Endothelial cell (in vitro differentiated cells): ENCODE results near the gene TMEM151B. TPM values are rescaled to one million over a fixed set of nuclear protein-coding genes. Genes with fewer than 3 reads are reported as not detected.
A peak's percentile ranks its signal among the peaks of the same experiment; 100 is the strongest.

ENCODE experiments used
- DNase-seq: peaks from one replicate; pipeline ENCODE4 v3.0.0; 2021; ENCODE audit warnings: low spot score
- H3K27ac Mint-ChIP-seq: one replicate; pipeline ENCODE4 v1.8.0; 2021; ENCODE audit warnings: mixed read lengths, inconsistent platforms; ENCODE audit not compliant: unreplicated experiment
- H3K27me3 Mint-ChIP-seq: one replicate; pipeline ENCODE4 v1.8.0; 2021; ENCODE audit warnings: mild to moderate bottlenecking, moderate library complexity, mixed read lengths, inconsistent platforms; ENCODE audit not compliant: unreplicated experiment
- H3K36me3 Mint-ChIP-seq: one replicate; pipeline ENCODE4 v1.8.0; 2021; ENCODE audit warnings: mild to moderate bottlenecking, low read depth, mixed read lengths, inconsistent platforms; ENCODE audit not compliant: unreplicated experiment
- H3K4me1 Mint-ChIP-seq: one replicate; pipeline ENCODE4 v1.8.0; 2021; ENCODE audit warnings: mild to moderate bottlenecking, mixed read lengths, inconsistent platforms; ENCODE audit not compliant: unreplicated experiment
- H3K4me3 Mint-ChIP-seq: one replicate; pipeline ENCODE4 v1.8.0; 2021; ENCODE audit warnings: mild to moderate bottlenecking, mixed read lengths, inconsistent platforms; ENCODE audit not compliant: unreplicated experiment
- H3K9me3 Mint-ChIP-seq: one replicate; pipeline ENCODE4 v1.8.0; 2021; ENCODE audit warnings: mixed read lengths, inconsistent platforms; ENCODE audit not compliant: unreplicated experiment
- CTCF ChIP-seq: fragments of 200-600 bp; sonication (generic); IDR thresholded peaks from one replicate; pipeline ENCODE4 v1.5.0; 2021; ENCODE audit warnings: antibody characterized with exemption; ENCODE audit not compliant: unreplicated experiment
- total RNA-seq: library from RNA; stranded (reverse); fragmentation: NEBNext Ultra II Directional; extraction: Animal tissue kit (Norgen Biotek cat#: 25700); gene quantifications from one replicate; pipeline ENCODE4 v1.2.1, GENCODE V29; 2021; ENCODE audit not compliant: unreplicated experiment

Gene TMEM151B
- total RNA-seq, 1 donor from 2014 or later: 0.28 TPM

GRCh38 chr6:44265722-44266233 is 4.5 kb upstream of the TMEM151B start:
- H3K4me1 Mint-ChIP-seq: peaks cover 37% of the 10 kb centered on the region
- H3K36me3 Mint-ChIP-seq: peaks cover 5% of the 10 kb centered on the region
- peaks cover 12% of the 10 kb centered on the region for H3K27me3 Mint-ChIP-seq
- H3K4me3 Mint-ChIP-seq: peak overlapping the region; percentile 92
- peak overlapping the region; percentile 86 for H3K27ac Mint-ChIP-seq
- DNase-seq: no peak
- no peaks in the 10 kb centered on the region for H3K9me3 Mint-ChIP-seq
- TF ChIP-seq CTCF: no peak

GRCh38 chr6:44266347-44266746 is 3.9 kb upstream of the TMEM151B start:
- no peak for TF ChIP-seq CTCF
- H3K9me3 Mint-ChIP-seq: no peaks in the 10 kb centered on the region
- DNase-seq: no peak
- peaks cover 37% of the 10 kb centered on the region for H3K4me1 Mint-ChIP-seq
- H3K27me3 Mint-ChIP-seq: peaks cover 12% of the 10 kb centered on the region
- peak overlapping the region; percentile 11 for H3K27ac Mint-ChIP-seq
- H3K36me3 Mint-ChIP-seq: no peaks in the 10 kb centered on the region
- peak overlapping the region; percentile 81 for H3K4me3 Mint-ChIP-seq

GRCh38 chr6:44267252-44267651 is 3.0 kb upstream of the TMEM151B start:
- no peak overlapping the region for H3K4me3 Mint-ChIP-seq

GRCh38 chr6:44268095-44268628 is 2.1 kb upstream of the TMEM151B start:
- DNase-seq: peak; percentile 73
- Mint-ChIP-seq H3K27me3 (peaks cover 14% of the 10 kb centered on the region), H3K27ac (no peak overlapping the region), H3K9me3 (no peaks in the 10 kb centered on the region), H3K4me3 (no peak overlapping the region), H3K36me3 (peaks cover 5% of the 10 kb centered on the region), H3K4me1 (peaks cover 27% of the 10 kb centered on the region)
- peak; percentile 87 for TF ChIP-seq CTCF

More at GRCh38 chr6:44267252-44267651, 3.0 kb upstream of the TMEM151B start:
- Mint-ChIP-seq H3K9me3 (no peaks in the 10 kb centered on the region), H3K4me1 (peaks cover 36% of the 10 kb centered on the region), H3K36me3 (no peaks in the 10 kb centered on the region), H3K27ac (no peak overlapping the region), H3K27me3 (peaks cover 14% of the 10 kb centered on the region)
- no peak for DNase-seq
- TF ChIP-seq CTCF: no peak

DNA sequence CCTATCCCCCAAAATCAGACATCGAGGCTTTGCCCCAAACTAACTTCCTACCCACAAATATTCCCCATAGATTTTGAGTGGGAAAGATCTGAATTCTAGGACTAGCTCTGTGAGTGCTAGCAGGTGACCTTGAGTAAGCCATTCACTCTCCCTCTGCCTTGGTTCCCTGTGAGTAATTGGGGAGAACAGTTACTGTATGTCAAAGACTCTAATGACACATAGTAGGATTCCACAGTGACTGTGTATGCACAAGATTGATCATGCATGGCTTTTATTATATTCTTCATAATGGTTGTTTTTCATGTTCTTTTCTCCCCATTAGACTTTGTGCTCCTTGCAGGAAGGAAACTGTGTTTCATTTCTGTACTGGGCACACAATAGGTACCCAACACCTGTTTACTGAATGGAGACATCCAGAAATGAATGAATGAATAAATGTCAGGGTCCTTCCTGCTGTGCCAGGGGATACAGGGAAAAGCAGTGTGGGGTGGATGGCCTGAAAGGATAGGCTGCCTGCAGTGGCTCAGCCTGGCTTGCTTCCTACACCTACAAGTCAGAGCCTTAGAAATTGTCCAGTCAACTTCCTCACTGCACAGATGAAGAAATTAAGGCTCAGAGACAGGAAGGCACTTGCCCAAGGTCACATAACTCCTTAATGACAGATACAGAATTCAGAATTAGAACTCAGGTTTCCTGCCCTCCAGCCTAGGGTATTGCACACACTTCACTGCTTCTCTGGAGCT is 901 bp upstream of the TMEM151B start:
- no peaks in the 10 kb centered on the region for H3K9me3 Mint-ChIP-seq
- H3K27ac Mint-ChIP-seq: no peak overlapping the region
- H3K27me3 Mint-ChIP-seq: peaks cover 16% of the 10 kb centered on the region
- peaks cover 15% of the 10 kb centered on the region for H3K4me1 Mint-ChIP-seq
- no peak for DNase-seq
- peak overlapping the region; percentile 83 for H3K4me3 Mint-ChIP-seq
- no peak for TF ChIP-seq CTCF
- H3K36me3 Mint-ChIP-seq: peaks cover 5% of the 10 kb centered on the region
